ENCODE data around the gene VAV2.

The VAV2 gene

DNA sequence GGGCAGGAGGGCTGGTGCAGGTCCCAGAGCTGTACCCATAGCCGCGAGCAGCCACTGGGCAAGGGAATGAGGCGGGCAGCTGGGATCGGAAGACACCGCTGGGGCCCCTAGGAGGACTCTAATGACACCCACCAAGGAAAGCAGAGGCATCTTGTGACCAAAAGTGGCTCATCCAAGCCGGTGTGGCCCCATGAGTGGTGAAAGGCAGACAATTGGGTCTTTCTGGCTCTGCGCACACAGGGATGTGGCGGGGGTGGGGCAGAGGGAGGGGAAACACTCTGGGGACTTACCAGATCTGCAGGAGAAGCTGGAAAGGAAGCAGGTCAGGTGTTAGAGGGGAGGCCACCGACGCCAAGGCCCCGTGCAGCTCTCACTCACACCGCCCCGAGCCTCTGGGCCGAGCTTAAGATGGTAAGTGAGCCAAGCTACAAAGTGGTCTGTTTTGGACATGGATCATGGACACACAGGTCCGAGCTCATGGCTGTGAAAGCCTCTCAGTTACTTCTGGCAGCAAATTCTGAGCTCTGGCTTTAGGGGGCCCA is 211.6 kb downstream of the VAV2 start:
- no peak overlapping the region for H3K4me3 ChIP-seq (ENCODE audit: low read depth, low read length)
- TF ChIP-seq, protein P1, sequence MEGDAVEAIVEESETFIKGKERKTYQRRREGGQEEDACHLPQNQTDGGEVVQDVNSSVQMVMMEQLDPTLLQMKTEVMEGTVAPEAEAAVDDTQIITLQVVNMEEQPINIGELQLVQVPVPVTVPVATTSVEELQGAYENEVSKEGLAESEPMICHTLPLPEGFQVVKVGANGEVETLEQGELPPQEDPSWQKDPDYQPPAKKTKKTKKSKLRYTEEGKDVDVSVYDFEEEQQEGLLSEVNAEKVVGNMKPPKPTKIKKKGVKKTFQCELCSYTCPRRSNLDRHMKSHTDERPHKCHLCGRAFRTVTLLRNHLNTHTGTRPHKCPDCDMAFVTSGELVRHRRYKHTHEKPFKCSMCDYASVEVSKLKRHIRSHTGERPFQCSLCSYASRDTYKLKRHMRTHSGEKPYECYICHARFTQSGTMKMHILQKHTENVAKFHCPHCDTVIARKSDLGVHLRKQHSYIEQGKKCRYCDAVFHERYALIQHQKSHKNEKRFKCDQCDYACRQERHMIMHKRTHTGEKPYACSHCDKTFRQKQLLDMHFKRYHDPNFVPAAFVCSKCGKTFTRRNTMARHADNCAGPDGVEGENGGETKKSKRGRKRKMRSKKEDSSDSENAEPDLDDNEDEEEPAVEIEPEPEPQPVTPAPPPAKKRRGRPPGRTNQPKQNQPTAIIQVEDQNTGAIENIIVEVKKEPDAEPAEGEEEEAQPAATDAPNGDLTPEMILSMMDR (IDR thresholded peaks at IDR 0.05; ENCODE audit: low read depth, low read length): no peak

DNA sequence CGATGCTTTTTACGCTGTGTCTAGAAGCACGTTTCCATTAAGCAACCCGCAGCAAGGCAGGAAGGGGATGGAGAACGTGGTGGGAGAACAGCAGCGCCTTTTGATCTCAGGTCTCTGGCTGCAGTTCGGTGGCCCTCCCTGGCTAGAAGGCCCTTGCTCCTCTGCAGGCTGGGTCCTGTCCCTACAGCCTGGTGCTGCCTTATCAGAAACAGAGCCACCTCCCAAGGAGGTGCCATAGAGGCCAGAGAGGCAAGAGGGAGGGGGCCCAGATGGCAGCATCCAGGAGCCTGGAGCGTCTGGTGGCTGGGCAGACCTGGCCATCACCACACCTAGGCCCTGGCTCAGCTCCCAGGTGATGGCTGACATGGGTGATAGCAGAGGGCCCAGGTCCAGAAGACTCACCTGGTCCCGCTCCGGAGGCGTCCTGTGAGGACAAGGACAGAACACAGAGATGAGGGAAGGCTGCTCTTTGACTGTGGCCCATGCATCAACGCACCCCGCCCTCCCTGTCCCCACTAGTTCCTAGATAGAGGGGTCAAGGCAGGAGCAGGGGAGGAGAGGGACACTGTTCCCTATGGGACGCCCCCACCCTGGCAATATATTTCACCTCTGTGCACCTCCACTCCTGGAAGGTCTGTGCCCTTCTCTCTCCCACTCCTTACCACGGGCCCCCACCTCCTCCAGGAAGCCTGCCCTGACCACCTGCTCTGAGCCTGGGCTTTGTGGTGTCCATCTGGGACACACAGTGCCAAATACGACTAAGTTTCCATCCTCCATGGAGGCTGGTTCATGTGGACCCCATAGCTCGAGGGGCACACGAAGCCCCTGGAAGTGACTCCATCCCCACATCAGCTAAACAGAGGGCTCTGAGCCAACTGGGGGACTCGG is 212.4 kb downstream of the VAV2 start:
- H3K4me3 ChIP-seq (ENCODE audit: low read depth, low read length): no peak overlapping the region

DNA sequence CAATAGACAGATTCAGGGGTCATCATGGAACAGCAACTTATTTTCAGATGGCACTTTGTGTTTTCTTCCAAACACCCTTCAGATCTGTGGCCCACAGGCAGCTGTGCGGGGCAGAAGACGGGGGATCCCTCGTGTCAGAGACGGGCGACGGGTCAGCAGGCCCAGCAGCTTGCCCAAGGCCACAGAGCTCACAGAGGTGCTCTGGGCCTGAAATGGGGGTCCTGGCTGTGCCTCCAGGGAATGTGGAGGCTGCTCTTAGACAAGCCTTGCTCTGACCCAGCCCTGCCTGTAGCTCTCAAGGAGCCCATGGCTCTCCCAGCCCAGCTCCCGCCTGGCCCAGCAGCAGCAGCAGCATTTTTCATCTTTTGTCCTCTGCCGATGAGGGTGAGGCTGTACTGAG is 213.0 kb downstream of the VAV2 start:
- H3K4me3 ChIP-seq (ENCODE audit: low read depth, low read length): no peak overlapping the region
- TF ChIP-seq, protein P1 (IDR thresholded peaks at IDR 0.05; ENCODE audit: low read depth, low read length): no peak

More for the DNA sequence above, 212.4 kb downstream of the VAV2 start:
- TF ChIP-seq, protein P1 (IDR thresholded peaks at IDR 0.05; ENCODE audit: low read depth, low read length): no peak

DNA sequence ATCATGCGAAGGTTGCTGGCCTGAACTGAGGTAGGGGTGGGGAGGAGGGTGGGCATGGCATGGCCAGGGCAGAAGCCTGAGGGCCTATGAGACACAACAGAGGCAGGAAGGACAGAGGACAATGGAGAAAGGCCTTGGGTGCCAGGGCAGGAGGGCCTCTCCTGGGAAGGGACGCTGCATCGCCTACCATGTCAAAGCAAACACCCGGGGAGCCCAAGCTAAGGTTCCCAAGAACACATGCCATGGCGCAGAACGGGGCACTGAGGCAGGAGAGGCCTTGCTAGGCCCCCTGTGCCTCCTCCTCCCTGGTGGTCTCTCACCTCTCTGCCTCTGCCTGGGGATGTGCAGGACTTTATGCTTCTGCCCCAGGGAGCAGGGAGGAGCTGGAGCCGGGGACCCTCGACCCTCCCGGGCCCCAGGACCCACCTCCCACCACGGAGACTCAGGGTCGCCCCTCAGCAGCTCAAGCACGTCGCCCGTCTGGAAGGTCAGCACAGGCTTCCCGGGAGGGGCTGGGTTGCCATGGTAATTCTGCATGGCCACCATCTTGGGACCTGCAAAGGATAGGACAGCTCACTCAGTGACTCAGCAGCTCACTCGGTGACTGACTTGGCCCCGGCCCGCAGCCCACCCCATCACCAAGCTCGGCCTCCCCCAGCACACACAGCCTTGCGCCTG is 213.6 kb downstream of the VAV2 start:
- TF ChIP-seq, protein P1 (IDR thresholded peaks at IDR 0.05; ENCODE audit: low read depth, low read length): no peak
- no peak overlapping the region for H3K4me3 ChIP-seq (ENCODE audit: low read depth, low read length)

DNA sequence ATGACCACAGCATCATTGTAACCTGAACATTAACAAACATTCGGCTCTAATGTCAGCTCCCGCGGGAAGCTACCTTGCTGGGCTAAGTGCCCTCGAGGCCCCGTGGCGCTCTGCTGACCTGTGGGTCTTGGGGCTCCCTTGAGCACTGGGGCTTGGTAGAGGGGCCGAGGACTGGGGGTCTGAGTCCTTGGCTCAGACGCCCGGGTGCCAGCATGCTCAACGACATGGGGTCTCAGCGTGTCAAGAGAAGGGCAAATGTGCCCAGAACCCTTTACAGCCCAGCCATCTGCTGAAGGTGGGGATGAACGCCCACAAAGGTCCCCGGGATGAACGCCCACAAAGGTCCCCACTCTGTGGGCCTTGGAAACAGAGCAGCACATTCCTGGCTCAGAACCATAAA is 214.3 kb downstream of the VAV2 start:
- no peak overlapping the region for H3K4me3 ChIP-seq (ENCODE audit: low read depth, low read length)
- TF ChIP-seq, protein P1 (IDR thresholded peaks at IDR 0.05; ENCODE audit: low read depth, low read length): no peak

DNA sequence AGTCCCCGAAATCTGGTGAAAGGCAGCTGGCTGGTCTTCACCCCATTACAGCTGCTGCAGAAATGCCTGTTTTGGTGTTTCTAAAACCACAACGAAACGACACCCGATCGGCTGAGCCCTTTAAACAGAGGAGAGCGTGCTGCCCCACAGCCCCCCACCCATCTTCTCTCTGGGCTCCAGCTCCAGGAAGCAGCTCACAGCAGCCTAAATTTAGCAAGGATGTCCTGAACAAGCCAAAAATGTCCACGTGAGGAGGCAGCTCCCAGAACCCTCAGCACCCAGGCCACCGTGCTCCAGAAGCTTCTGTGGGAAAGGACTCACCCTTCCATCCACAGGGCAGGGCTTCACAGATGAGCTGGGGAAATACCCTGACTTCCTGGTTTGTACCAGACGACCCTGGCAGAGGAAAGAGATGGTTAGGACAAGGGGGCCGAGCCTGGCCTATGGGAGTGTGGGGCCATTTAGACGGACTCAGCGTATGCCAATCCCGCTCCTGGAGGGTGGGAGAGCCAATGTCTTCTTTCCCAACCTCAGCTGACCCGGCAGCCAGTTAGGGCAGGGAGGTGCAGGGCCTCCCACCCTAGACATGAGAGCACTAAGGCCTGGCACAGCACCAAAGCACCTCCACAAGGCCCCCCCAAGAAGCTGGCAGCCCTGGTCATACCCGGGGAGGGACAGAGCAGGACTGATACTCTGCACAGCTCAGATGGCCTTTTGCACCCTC is 214.9 kb downstream of the VAV2 start:
- TF ChIP-seq, protein P1 (IDR thresholded peaks at IDR 0.05; ENCODE audit: low read depth, low read length): no peak
- H3K4me3 ChIP-seq (ENCODE audit: low read depth, low read length): no peak overlapping the region
